Breast epithelium (tissue), 3 donors: ENCODE results near the gene S1PR3.

ENCODE experiments used
- CTCF ChIP-seq, 3 donors: fragments of 450-650 bp; IDR thresholded peaks; one replicate each; pipeline ENCODE4 v1.5.1; 2016 to 2017; ENCODE audit warnings: antibody characterized with exemption in 3 of 3, mild to moderate bottlenecking in 3 of 3, moderate library complexity in 3 of 3
- POLR2A ChIP-seq: fragments of 450-650 bp; IDR thresholded peaks from one replicate; pipeline ENCODE4 v1.6.1; 2016; ENCODE audit warnings: antibody characterized with exemption, mild to moderate bottlenecking, moderate library complexity
- POLR2AphosphoS5 ChIP-seq, 3 donors: sonication (generic); formaldehyde crosslinking; IDR thresholded peaks; one replicate each; pipeline ENCODE4 v1.6.1; 2017; ENCODE audit warnings: antibody characterized with exemption in 3 of 3

DNA sequence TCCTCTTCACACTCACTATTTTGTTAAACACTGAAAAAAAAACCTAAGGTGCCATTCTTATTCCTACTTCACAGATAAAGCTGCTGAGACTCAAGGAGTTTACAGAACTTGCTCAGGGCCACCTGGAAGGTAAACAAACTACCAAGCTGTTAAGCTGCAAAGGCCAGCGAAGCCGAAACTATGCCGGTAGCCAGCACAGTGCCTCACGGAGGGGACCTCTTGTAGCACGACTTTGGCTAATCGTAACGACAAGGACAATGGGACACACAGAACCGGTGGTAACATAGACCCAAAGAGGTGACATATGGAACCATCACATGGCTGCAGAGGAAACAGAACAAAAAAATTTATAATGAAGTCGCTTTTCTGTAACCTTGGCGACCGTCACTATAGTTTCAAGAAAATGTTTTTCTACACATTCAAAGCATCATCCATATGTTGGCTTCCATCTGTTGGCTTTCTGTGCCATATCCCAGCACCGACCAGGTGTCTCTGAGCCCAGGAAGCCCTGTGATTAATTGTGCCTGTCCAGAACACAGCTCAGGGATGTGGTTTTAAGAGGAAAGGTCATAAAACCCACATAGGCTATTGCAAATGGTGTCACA, 60.3 kb downstream of the S1PR3 start:
- TF ChIP-seq CTCF (IDR thresholded peaks at IDR 0.05) (no peak), POLR2A (no peak), POLR2AphosphoS5 (IDR thresholded peaks at IDR 0.05) (no peak)
